K562 (cell line): ENCODE data around the gene SHFL. TPM values are rescaled to one million over a fixed set of nuclear protein-coding genes. Genes with fewer than 3 reads are reported as not detected.

Experiments
- ARID1B ChIP-seq: fragments of 450-650 bp; IDR thresholded peaks from 2 replicates; pipeline ENCODE4 v1.6.1; 2016; ENCODE audit warnings: antibody characterized with exemption, mild to moderate bottlenecking, inconsistent platforms
- ATF7 ChIP-seq: fragments of 450-650 bp; IDR thresholded peaks from 2 replicates; pipeline ENCODE4 v1.7.1; 2014; ENCODE audit warnings: mild to moderate bottlenecking, moderate library complexity
- BRCA1 ChIP-seq, 2 experiments: fragments of 450-650 bp in 1 of 2; sonication (generic) in 1 of 2; formaldehyde crosslinking in 1 of 2; IDR thresholded peaks; 2 replicates each; pipeline versions ENCODE4 v1.5.0 to v1.6.1; 2017 to 2020; ENCODE audit warnings: mild to moderate bottlenecking in 1 of 2, missing genetic modification reagents in 1 of 2
- CEBPG ChIP-seq, 3 experiments: fragments of 200-800 bp in 1 of 3; sonication (Bioruptor generic) in 1 of 3; sonication (generic) in 1 of 3; formaldehyde crosslinking in 1 of 3; IDR thresholded peaks in 2 of 3; conservative IDR thresholded peaks in 1 of 3; 2 replicates each; pipeline versions ENCODE4 v1.6.1 to v1.8.0; 2016 to 2022; ENCODE audit warnings: missing compliant biosample characterization in 2 of 3, missing genetic modification characterization in 2 of 3, mild to moderate bottlenecking in 1 of 3, missing genetic modification reagents in 1 of 3
- CLOCK ChIP-seq: fragments of 250-450 bp; sonication (Bioruptor Pico); IDR thresholded peaks from 2 replicates; pipeline ENCODE4 v1.4.0; 2020; ENCODE audit warnings: mild to moderate bottlenecking, moderate library complexity, borderline replicate concordance
- CREM ChIP-seq: IDR thresholded peaks from 2 replicates; pipeline ENCODE4 v1.6.1; 2014; ENCODE audit warnings: antibody characterized with exemption, low read depth
- JUND ChIP-seq, 2 experiments: IDR thresholded peaks; 2 replicates in 1 of 2; 3 replicates in 1 of 2; pipeline ENCODE4 v1.6.1; 2011; ENCODE audit warnings: borderline replicate concordance in 2 of 2, low read depth in 2 of 2, low read length in 2 of 2, improper control_type of control experiment in 1 of 2, missing biosample characterization in 1 of 2, missing genetic modification characterization in 1 of 2, missing genetic modification reagents in 1 of 2
- L3MBTL2 ChIP-seq: fragments of 450-650 bp; IDR thresholded peaks from 2 replicates; pipeline ENCODE4 v1.6.1; 2016; ENCODE audit warnings: mild to moderate bottlenecking, moderate library complexity
- MEF2A ChIP-seq: IDR thresholded peaks from 2 replicates; pipeline ENCODE4 v1.6.1; 2011; ENCODE audit warnings: low read depth, mild to moderate bottlenecking, low read length, moderate library complexity; ENCODE audit not compliant: control insufficient read depth
- MTA1 ChIP-seq: fragments of 450-650 bp; IDR thresholded peaks from 2 replicates; pipeline ENCODE4 v1.6.1; 2017; ENCODE audit warnings: borderline replicate concordance
- MXI1 ChIP-seq: IDR thresholded peaks from 2 replicates; pipeline ENCODE4 v1.6.1; 2011; ENCODE audit warnings: low read depth, mild to moderate bottlenecking, improper control_type of control experiment, low read length
- NFYB ChIP-seq: IDR thresholded peaks from 2 replicates; pipeline ENCODE4 v1.6.1; 2011; ENCODE audit warnings: mild to moderate bottlenecking, moderate library complexity; ENCODE audit not compliant: insufficient read length; ENCODE audit errors: extremely low read depth
- RBM25 ChIP-seq: fragments of 200-400 bp; formaldehyde crosslinking; IDR thresholded peaks from 2 replicates; pipeline ENCODE4 v1.6.1; 2018; ENCODE audit warnings: low read length, low read depth, moderate library complexity; ENCODE audit not compliant: severe bottlenecking
- SMC3 ChIP-seq: conservative IDR thresholded peaks from 2 replicates; pipeline ENCODE4 v1.6.1; 2011; ENCODE audit warnings: low read depth, low read length, improper control_type of control experiment; ENCODE audit not compliant: insufficient read depth
- THAP12 ChIP-seq: fragments of 250-450 bp; sonication (Bioruptor Pico); IDR thresholded peaks from 2 replicates; pipeline ENCODE4 v1.9.0; 2021; ENCODE audit warnings: mild to moderate bottlenecking, inconsistent platforms
- TOE1 ChIP-seq, 2 experiments: fragments of 450-650 bp in 1 of 2; sonication (generic) in 1 of 2; formaldehyde crosslinking in 1 of 2; IDR thresholded peaks; 2 replicates each; pipeline versions ENCODE4 v1.7.1 to v1.8.0; 2016 to 2022; ENCODE audit warnings: borderline replicate concordance in 2 of 2, mild to moderate bottlenecking in 2 of 2, antibody characterized with exemption in 1 of 2, inconsistent platforms in 1 of 2, low read depth in 1 of 2, missing genetic modification reagents in 1 of 2, moderate library complexity in 1 of 2
- TRIM24 ChIP-seq, 2 experiments: fragments of 450-650 bp; IDR thresholded peaks; 2 replicates each; pipeline ENCODE4 v1.6.1; 2016
- ZBTB34 ChIP-seq: fragments of 250-450 bp; sonication (Bioruptor Pico); IDR thresholded peaks from 2 replicates; pipeline ENCODE4 v1.8.0; 2021; ENCODE audit warnings: mild to moderate bottlenecking, moderate library complexity
- ZNF668 ChIP-seq: fragments of 250-450 bp; sonication (Bioruptor Pico); IDR thresholded peaks from 2 replicates; pipeline ENCODE4 v1.8.0; 2022; ENCODE audit warnings: mild to moderate bottlenecking, inconsistent platforms
- polyA plus RNA-seq, 8 experiments: library from polyadenylated mRNA; depleted of rRNA in 4 of 8; stranded (reverse) in 5 of 8; unstranded in 3 of 8; fragments of >200 nt; fragmentation: Nextera tagmentation in 2 of 8; fragmentation: Illumina TruSeq in 1 of 8; extraction: Ambion mirVana in 2 of 8; extraction: Trizol in 1 of 8; gene quantifications; 2 replicates each; pipeline versions ENCODE4 v1.2.1 to v1.2.3, GENCODE V29; 2011 to 2014; ENCODE audit warnings: inconsistent platforms in 1 of 8, missing spikeins in 1 of 8
- total RNA-seq, 7 experiments: library from RNA; depleted of rRNA in 6 of 7; stranded (reverse); fragments of >200 nt in 6 of 7; fragmentation: Illumina TruSeq in 2 of 7; extraction: Trizol in 2 of 7; gene quantifications; 2 replicates each; pipeline versions ENCODE4 v1.2.1 to v1.2.3, GENCODE V29; 2011 to 2021; ENCODE audit warnings: low replicate concordance in 1 of 7

The SHFL gene
- total and polyA plus RNA-seq, 9 of the 15 experiments (the other 6 are each of a cell fraction or from before 2014, with no cell fraction given), result 1.5 to 25.7 (median 13.0) TPM

- TF ChIP-seq L3MBTL2 (peak; percentile 67), BRCA1 (IDR thresholded peaks at IDR 0.05) (no peak), BRCA1 (CRISPR knock-in tag; IDR thresholded peaks at IDR 0.05) (no peak), ZBTB34 (no peak), SMC3 (peak; percentile 40; the same call in 1 of the 2 replicates), CREM (peak; percentile 44; the same call in 1 of the 2 replicates), JUND (IDR thresholded peaks at IDR 0.05; ENCODE audit: borderline replicate concordance, low read depth, low read length) (0 out of 2 replicates have a peak, but pooled peaks have one; percentile 21), JUND (tag; IDR thresholded peaks at IDR 0.05; ENCODE audit: borderline replicate concordance, low read depth, low read length) (no peak), RBM25 (no peak), ZNF668 (CRISPR knock-in tag) (no peak), MEF2A (no peak), CEBPG (CRISPR knock-in tag; IDR thresholded peaks at IDR 0.05) (no peak), CEBPG (tag; conservative IDR thresholded peaks at IDR 0.05 in 1 of 2, IDR thresholded peaks at IDR 0.05 in 1 of 2) (no peak), ATF7 (peak; percentile 37; the same call in 1 of the 2 replicates), CLOCK (CRISPR knock-in tag) (no peak), MXI1 (no peak), MTA1 (no peak), TOE1 (IDR thresholded peaks at IDR 0.05; ENCODE audit: borderline replicate concordance) (peak; percentile 68; the same call in 1 of the 2 replicates), TOE1 (CRISPR knock-in tag; IDR thresholded peaks at IDR 0.05; ENCODE audit: borderline replicate concordance, low read depth) (no peak), NFYB (peak; percentile 26), THAP12 (CRISPR knock-in tag) (no peak), ARID1B (no peak), TRIM24 (IDR thresholded peaks at IDR 0.05) (0 out of 4 replicates have a peak, but pooled peaks of 1 of the 2 experiments have one; percentile 40)
These were observed 12.0 kb upstream of the SHFL start (continued) for GRCh38 chr19:10074153-10074552.
